Measurements from ENCODE around the gene NAP1L4. TPM values are rescaled to one million over a fixed set of nuclear protein-coding genes. Genes with fewer than 3 reads are reported as not detected.

Gene NAP1L4, protein sequence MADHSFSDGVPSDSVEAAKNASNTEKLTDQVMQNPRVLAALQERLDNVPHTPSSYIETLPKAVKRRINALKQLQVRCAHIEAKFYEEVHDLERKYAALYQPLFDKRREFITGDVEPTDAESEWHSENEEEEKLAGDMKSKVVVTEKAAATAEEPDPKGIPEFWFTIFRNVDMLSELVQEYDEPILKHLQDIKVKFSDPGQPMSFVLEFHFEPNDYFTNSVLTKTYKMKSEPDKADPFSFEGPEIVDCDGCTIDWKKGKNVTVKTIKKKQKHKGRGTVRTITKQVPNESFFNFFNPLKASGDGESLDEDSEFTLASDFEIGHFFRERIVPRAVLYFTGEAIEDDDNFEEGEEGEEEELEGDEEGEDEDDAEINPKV
- 99.6 and 111 TPM in 2 replicates for total RNA-seq (ENCODE audit: low replicate concordance)

- peak; percentile 95 for DNase-seq (ENCODE audit: low read depth)
- TF ChIP-seq, protein P1, sequence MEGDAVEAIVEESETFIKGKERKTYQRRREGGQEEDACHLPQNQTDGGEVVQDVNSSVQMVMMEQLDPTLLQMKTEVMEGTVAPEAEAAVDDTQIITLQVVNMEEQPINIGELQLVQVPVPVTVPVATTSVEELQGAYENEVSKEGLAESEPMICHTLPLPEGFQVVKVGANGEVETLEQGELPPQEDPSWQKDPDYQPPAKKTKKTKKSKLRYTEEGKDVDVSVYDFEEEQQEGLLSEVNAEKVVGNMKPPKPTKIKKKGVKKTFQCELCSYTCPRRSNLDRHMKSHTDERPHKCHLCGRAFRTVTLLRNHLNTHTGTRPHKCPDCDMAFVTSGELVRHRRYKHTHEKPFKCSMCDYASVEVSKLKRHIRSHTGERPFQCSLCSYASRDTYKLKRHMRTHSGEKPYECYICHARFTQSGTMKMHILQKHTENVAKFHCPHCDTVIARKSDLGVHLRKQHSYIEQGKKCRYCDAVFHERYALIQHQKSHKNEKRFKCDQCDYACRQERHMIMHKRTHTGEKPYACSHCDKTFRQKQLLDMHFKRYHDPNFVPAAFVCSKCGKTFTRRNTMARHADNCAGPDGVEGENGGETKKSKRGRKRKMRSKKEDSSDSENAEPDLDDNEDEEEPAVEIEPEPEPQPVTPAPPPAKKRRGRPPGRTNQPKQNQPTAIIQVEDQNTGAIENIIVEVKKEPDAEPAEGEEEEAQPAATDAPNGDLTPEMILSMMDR (IDR thresholded peaks at IDR 0.05; ENCODE audit: insufficient read depth, low read length): no peak
- peak within 1 kb of the TSS; percentile 92 for H3K4me3 ChIP-seq (ENCODE audit: low read depth, low read length)
These were observed at the start of gene NAP1L4 for GRCh38 chr11:2992234-2992996. NAP1L4 (minus strand) TSS chr11:2992329; CDS start chr11:2979220, 13,109 bp downstream.

DNA sequence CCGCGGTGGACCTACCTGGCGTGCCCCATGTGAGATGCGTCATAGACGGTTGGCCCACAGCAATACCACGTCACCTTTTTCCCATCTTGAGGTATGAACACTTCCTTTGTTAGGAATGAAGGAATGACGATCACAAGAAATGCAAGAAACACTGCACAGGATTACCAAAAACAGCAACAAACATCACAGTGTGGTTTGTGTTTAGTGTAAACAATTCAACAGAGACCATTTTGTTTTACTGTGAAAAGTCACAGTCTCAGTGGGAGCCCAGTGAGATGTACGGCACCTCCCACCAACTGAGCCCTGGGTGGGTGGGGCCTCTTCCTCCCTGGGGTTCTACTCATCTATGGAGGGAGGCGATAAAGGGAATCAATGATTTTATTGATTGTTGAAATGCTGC is 48.8 kb upstream of the NAP1L4 start:
- TF ChIP-seq, protein P1 (IDR thresholded peaks at IDR 0.05; ENCODE audit: insufficient read depth, low read length): no peak
- no peak for DNase-seq (ENCODE audit: low read depth)
- H3K4me3 ChIP-seq (ENCODE audit: low read depth, low read length): no peak overlapping the region

GRCh38 chr11:3037945-3038271 is 45.8 kb upstream of the NAP1L4 start:
- no peak overlapping the region for H3K4me3 ChIP-seq (ENCODE audit: low read depth, low read length)
- no peak for DNase-seq (ENCODE audit: low read depth)
- TF ChIP-seq, protein P1 (IDR thresholded peaks at IDR 0.05; ENCODE audit: insufficient read depth, low read length): no peak

- peak; percentile 65 for DNase-seq (ENCODE audit: low read depth)
- no peak overlapping the region for H3K4me3 ChIP-seq (ENCODE audit: low read depth, low read length)
- TF ChIP-seq, protein P1 (IDR thresholded peaks at IDR 0.05; ENCODE audit: insufficient read depth, low read length): peak; percentile 76
These were observed 45.2 kb upstream of the NAP1L4 start for GRCh38 chr11:3037040-3037944.

- DNase-seq (ENCODE audit: low read depth): no peak
- TF ChIP-seq, protein P1 (IDR thresholded peaks at IDR 0.05; ENCODE audit: insufficient read depth, low read length): no peak
- no peak overlapping the region for H3K4me3 ChIP-seq (ENCODE audit: low read depth, low read length)
These were observed 44.3 kb upstream of the NAP1L4 start for GRCh38 chr11:3036419-3036818.

GRCh38 chr11:3035333-3035732 is 43.2 kb upstream of the NAP1L4 start:
- H3K4me3 ChIP-seq (ENCODE audit: low read depth, low read length): no peak overlapping the region

More at GRCh38 chr11:3035333-3035732, 43.2 kb upstream of the NAP1L4 start:
- DNase-seq (ENCODE audit: low read depth): no peak
- TF ChIP-seq, protein P1 (IDR thresholded peaks at IDR 0.05; ENCODE audit: insufficient read depth, low read length): no peak
